Fibroblast of the aortic adventitia (primary cell): ENCODE measurements around the gene ARHGEF40. TPM values are rescaled to one million over a fixed set of nuclear protein-coding genes. Genes with fewer than 3 reads are reported as not detected.

Experiments
- DNase-seq: peaks from one replicate; pipeline ENCODE4 v3.0.0-alpha.2; 2010; ENCODE audit warnings: low read depth
- H3K4me3 ChIP-seq: 2 replicates; pipeline ENCODE4 v1.5.1; 2011; ENCODE audit warnings: low read depth, mild to moderate bottlenecking, control low read depth, low read length, moderate library complexity
- total RNA-seq: library from RNA; depleted of rRNA; stranded (reverse); fragments of >200 nt; gene quantifications from 2 replicates; pipeline ENCODE4 v1.2.3, GENCODE V29; 2012; ENCODE audit warnings: low replicate concordance
- TF ChIP-seq, protein P1 (sequence below): IDR thresholded peaks from 2 replicates; pipeline ENCODE4 v1.5.1; 2011; ENCODE audit warnings: mild to moderate bottlenecking, low read length, control low read depth, inconsistent platforms; ENCODE audit not compliant: insufficient read depth

The ARHGEF40 gene
- total RNA-seq, 1 donor, result 47.4 TPM

GRCh38 chr14:21033133-21033698 lies 36.9 kb upstream of the ARHGEF40 start:
- H3K4me3 ChIP-seq, result no peak overlapping the region
- TF ChIP-seq, protein P1, sequence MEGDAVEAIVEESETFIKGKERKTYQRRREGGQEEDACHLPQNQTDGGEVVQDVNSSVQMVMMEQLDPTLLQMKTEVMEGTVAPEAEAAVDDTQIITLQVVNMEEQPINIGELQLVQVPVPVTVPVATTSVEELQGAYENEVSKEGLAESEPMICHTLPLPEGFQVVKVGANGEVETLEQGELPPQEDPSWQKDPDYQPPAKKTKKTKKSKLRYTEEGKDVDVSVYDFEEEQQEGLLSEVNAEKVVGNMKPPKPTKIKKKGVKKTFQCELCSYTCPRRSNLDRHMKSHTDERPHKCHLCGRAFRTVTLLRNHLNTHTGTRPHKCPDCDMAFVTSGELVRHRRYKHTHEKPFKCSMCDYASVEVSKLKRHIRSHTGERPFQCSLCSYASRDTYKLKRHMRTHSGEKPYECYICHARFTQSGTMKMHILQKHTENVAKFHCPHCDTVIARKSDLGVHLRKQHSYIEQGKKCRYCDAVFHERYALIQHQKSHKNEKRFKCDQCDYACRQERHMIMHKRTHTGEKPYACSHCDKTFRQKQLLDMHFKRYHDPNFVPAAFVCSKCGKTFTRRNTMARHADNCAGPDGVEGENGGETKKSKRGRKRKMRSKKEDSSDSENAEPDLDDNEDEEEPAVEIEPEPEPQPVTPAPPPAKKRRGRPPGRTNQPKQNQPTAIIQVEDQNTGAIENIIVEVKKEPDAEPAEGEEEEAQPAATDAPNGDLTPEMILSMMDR, result no peak
- no peak for DNase-seq

DNA sequence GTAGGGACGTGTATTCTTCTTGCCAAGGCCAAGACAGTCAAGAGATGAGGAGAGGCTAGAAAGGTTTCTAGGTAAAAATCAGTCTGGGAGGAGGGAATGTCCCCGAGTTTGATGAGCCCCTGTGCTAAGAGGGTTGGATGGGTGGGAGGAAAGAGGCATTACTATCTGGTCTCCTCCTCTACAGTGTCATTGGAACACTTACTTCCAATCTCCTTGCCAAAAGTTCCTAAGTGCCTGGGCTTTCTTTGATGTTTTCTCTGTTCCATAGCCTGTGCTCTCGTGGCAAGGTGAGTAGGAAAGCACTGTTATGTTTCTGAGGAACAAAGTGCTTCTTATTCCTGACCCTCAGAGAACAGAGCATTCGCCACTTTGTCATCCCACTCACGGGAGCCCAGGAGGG lies 35.4 kb upstream of the ARHGEF40 start, which contains the start of gene RNASE13:
RNASE13 (minus strand) TSS at position 101 of the 400 bp plus-strand sequence. CDS start 519 bp downstream, outside the sequence.
- DNase-seq, result no peak
- no peak within 1 kb of the TSS for H3K4me3 ChIP-seq
- TF ChIP-seq, protein P1, result no peak

DNA sequence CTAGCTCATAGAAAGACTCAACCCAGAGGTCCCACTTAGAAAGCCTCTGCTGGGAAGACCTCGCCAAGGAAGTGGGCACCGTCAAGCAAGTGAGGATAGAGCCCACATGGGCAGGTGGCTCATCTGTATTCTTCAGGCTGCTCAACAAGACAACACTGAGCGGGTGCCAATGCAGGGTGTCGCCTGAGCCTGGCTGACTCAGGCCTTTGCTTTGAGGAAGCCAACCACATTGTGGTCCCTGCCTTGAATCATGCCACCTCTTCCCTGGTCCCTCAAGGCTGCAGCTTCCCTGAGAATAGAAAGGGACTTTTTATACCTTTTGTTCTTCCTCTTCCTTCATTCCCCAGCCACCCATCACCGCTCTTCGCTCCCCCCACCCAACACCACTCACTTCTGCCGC lies 33.4 kb upstream of the ARHGEF40 start:
- TF ChIP-seq, protein P1, result no peak
- H3K4me3 ChIP-seq, result no peak overlapping the region
- no peak for DNase-seq

- TF ChIP-seq, protein P1, result no peak
- no peak for DNase-seq
- H3K4me3 ChIP-seq, result no peak overlapping the region
Measured at GRCh38 chr14:21037156-21037555, 32.9 kb upstream of the ARHGEF40 start.

DNA sequence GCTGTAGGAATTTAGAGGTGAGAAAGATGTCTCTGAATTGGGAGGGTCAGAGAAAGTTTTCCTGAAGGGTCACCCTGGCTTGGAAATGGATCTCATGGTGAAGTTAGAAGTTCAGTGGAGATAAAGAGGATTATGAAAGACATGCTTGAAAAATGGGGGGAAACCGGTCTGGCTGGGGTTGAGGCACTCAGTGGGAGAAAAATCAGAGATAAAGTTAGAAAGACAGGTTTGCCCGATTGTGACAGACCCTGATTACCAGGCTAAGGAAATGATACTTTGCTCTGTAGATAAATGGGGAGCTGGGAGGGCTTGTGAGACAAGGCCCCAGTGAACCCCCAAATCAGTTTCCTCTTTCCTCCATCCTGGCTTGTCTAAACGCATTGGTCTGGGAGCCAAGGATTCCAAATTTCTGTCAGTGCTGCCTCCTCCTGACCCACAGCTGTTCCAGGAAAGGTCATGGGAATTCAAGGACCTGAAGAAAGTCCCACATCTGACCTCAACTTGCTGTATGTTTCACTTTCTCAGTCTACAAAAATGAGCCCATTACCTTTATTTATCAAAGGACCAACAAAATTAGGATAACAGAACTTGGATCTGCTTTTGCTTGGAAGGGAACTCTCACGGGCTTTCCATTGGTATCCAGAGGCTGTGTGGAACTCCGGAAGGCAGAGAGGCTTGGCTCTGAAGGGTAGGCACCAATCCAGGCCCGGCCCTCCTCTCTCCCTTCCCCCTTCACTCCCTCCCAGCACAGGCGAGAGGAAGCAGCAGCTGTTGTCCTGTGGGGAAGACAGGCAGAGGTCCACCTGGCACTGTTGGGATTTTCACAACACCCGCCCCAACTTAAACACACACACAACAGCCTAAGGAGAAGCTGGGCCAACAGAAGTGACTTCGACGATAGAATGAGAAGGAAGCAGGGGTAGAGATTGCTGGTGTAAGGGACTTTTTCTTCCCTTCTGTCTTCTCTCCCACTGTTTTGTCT lies 31.4 kb upstream of the ARHGEF40 start:
- H3K4me3 ChIP-seq, result no peak overlapping the region
- DNase-seq, result peak; percentile 87
- TF ChIP-seq, protein P1, result no peak

- TF ChIP-seq, protein P1, result peak; percentile 70
- H3K4me3 ChIP-seq, result no peak overlapping the region
- DNase-seq, result peak; percentile 84
Measured at GRCh38 chr14:21039585-21040369, 30.3 kb upstream of the ARHGEF40 start.
